HG03103 (cell line): ENCODE results near the gene ZNF274.
"Not testable (repeated sequence)": the region's sequence is repeated elsewhere in the genome, so short reads cannot be mapped to it uniquely, and the experiment has no call there.

Experiments used
- ATAC-seq: cut with Tn5 transposase; IDR thresholded peaks from one replicate; pipeline ENCODE4 v1.9.1; 2021; ENCODE audit warnings: low read depth; ENCODE audit not compliant: unreplicated experiment

The ZNF274 gene

GRCh38 chr19:58182989-58183816, at the start of gene ZNF274:
ZNF274 (plus strand) TSS chr19:58183061; CDS start chr19:58183966, 905 bp downstream.
- ATAC-seq = peak; percentile 87

GRCh38 chr19:58134244-58134643, 48.6 kb upstream of the ZNF274 start:
- ATAC-seq = no peak

DNA sequence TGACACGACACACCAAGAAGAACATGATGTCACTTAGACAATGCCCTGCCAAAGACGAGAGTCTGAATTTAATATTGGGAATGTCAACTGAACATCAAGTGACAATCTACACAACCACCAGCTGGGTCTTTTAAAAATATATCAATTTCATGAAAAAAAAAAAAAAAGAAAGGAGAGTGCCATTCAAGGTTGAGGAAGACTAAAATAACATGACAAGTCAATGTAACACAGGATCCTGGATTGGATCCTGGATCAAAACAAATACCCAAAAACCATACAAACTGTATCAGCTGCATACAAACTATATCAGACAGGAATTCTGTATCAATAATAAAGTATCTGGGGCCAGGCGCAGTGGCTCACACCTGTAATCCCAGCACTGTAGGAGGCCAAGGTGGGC, 37.0 kb upstream of the ZNF274 start:
- ATAC-seq = no peak

DNA sequence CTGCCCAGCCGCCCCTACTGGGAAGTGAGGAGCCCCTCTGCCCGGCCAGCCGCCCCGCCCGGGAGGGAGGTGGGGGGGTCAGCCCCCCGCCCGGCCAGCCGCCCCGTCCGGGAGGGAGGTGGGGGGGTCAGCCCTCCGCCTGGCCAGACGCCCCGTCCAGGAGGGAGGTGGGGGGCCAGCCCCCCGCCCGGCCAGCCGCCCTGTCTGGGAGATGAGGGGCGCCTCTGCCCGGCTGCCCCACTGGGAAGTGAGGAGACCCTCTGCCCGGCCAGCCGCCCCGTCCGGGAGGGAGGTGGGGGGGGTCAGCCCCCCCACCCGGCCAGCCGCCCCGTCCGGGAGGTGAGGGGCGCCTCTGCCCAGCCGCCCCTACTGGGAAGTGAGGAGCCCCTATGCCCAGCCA, 35.4 kb upstream of the ZNF274 start:
- not testable (repeated sequence) for ATAC-seq

- no peak for ATAC-seq
These were observed 32.4 kb upstream of the ZNF274 start, which contains the start of gene ZNF329 for GRCh38 chr19:58150328-58150921. ZNF329 (minus strand) TSS chr19:58150789; CDS start chr19:58129503, 21,286 bp downstream.

DNA sequence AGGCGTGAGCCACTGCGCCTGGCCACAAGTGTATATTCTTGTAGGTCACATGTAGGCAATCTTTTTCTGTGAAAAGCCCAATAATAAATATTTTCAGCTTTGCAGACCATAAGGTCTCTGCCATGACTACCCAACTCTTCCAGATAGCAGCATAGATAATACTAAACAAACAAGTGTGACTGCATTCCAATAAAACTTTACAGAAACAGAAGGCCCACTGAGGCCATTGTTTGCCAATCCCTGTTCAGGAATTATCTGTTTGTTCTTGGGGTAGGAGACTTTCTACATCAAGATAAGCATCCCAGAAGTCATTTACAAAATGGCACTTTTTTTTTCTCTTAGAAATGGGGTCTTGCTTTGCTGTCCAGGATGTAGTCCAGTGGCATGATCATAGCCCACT, 29.5 kb upstream of the ZNF274 start:
- ATAC-seq = no peak

- ATAC-seq = no peak
These were observed 28.6 kb upstream of the ZNF274 start for GRCh38 chr19:58154287-58154678.

DNA sequence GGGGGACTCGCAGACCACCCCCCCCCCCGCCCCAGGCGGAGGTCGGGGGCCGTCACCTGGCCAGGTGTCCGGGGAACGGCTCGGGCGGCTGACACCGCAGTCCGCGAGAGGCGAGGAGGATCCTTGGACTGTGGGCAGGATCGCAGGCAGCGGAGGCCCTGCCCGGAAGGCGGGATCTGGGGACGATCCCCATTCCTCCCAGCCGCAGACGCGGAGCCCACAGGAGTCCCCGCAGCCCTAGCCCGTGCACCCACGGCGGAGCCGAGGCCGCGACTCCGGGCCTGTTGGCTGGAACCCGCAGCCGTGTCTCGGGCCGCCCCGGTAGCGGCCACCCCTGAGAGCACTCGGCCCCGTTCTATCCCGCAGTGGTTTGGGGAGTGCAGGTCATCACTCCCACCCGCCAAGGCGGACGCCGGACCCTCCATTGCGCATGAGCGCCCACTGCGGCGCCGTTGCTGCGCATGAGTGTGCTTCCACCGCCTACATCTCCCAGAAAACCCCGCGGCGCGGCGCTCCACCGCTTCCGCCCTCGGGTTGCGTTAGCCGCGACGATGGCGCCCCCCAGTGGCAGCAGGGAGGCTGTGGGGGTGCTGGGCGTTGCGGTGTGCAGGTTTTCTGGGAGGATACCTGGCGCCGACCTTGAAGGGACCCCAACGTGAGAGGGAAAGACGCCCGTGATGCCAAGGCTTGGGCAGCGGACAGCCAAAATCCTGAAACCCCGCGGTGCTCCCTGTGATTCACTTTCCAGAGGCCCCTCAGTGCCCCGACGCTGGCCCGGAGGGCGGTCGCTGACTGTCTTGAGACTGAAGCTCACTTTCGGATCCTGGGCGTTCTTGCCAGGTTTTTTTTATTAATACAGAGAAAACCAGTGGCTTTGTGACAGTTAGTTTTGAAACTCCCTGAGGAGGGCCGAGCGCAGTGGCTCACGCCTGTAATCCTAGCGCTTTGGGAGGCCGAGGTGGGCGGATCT, 27.9 kb upstream of the ZNF274 start:
- ATAC-seq = peak; percentile 76

GRCh38 chr19:58157045-58157728, 25.7 kb upstream of the ZNF274 start:
- no peak for ATAC-seq

- ATAC-seq = no peak
These were observed 16.6 kb upstream of the ZNF274 start for GRCh38 chr19:58166268-58166667.

GRCh38 chr19:58166708-58167280, 16.1 kb upstream of the ZNF274 start:
- ATAC-seq = no peak

- no peak for ATAC-seq
These were observed 12.0 kb upstream of the ZNF274 start for GRCh38 chr19:58170860-58171259.

DNA sequence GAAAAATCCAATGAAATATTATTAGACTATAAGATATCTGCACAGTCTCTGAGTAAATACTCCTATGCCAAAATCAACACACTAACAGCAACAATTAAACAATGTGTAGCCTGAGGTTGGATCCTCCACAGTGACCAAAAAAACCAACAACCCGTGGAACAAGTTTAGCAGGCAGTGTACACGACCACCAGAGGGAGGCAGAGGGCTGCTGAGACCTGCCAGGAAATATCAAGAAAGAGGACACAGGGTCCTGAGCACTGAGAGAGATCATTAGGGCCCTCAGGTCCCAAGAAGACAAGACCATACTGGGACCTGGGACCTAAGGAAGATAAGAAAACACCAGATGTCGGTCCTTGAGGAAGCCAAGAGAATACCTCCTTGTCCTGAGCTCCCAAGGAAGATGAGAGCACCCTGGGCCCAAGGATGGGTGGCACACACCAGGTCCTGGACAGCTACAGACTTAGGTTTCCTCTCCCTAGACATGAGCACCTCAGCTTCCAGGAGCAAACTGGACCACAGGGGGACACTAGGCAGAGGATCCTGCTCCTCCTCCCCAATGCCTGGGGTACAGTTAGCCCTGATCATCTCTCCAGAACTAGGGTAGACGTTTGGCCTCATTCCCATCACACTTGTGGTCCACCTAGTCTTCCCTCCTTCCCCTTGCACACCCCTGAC, 822 bp upstream of the ZNF274 start:
- no peak for ATAC-seq

DNA sequence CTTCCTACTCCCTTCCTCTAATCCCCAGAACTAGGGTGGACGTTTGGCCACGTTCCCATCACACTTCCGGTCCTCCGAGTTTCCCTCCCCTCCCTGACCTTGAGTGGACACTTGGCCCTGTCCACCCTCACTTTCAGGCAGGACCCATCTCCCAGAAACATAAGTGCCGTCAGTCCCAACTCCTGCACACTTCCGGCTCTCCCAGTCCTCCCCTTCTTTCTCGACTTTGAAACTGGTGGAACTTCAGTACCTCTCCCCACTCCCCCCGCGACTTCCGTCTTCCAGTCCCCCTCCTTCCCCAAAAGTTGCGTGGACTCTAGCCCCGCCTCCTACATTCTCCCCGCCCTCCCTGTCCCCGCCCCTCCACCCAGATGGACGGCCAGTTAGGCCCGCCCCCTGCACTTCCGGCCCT, 278 bp upstream of the ZNF274 start:
- ATAC-seq = no peak

DNA sequence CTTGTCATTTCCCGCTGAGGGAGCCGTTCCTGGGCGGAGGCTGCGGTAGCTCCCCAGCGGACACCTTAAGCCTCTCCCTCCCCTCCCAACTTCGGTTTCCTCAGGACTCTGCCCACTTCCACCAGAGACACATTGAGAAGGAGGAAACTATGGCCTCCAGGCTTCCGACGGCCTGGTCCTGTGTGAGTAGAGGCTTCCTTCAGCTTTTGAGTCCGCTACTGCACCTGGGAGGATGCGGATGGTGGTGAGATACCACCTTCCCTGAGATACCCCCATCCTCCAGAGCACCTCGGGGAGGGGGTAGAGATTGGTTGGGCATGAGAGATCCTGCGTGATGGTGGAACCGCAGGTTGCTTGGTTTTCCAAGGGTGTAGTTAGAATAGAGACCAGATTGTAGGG, 955 bp downstream of the ZNF274 start:
- no peak for ATAC-seq

DNA sequence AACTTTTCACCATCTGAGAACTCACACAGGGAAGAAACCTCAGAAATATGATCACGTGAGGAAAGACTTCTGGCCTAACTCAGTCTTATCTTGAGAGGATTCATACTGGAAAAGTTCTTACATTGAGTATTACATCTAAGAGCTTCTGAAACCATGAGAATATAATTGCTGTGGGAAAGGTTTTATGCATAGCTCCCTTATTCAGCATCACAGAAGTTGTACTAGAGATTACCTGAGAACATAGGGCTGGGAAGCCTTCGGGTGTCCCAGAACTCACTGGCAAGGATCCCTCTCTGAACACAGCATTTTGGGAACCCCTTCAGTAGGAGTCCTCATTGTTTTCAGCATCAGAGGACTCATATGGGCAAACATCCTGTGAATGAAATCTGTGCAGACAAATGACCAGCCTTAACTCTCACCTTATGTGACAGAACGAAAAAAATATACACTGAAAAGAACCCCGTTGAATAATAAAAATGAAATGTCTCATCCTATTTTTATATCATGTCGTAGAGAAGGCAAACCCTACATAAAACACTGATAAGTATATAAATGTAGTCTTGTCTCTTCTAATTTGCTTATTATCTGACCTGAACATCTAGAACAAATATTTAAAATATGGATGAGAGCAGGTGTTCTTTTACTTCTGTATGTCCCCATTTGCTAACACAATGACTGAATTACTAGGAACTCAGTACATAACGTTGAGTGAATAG, 14.2 kb downstream of the ZNF274 start:
- no peak for ATAC-seq

- ATAC-seq = no peak
These were observed 21.1 kb downstream of the ZNF274 start for GRCh38 chr19:58203814-58204475.

DNA sequence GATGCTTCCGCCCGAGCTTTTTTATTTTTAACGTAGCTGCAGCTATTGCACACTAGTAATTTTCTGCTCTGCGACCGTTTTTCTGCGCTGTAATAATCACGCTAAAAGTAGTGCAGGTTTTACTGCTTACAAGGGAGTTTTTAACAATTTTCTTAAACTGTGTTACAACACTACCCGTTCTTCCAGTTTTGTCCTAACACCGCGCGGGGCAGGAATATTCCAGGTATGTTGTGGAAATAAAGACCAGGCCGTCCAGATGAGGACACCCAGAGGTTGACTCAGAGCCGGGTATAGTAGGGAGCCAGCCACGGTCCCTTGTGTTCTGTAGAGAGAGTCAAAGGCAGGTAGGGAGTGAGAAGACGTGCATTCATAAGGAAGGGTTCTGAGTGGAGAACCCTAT, 21.7 kb downstream of the ZNF274 start:
- ATAC-seq = no peak
